Muscle layer of duodenum (tissue), 2 donors: ENCODE results near the gene AP2A2.
"Not testable (repeated sequence)": the region's sequence is repeated elsewhere in the genome, so short reads cannot be mapped to it uniquely, and the experiment has no call there.

ENCODE experiments used
- H3K27ac ChIP-seq: one replicate; pipeline ENCODE4 v1.7.0; 2013; ENCODE audit warnings: mild to moderate bottlenecking, low read length
- H3K27me3 ChIP-seq: one replicate; pipeline ENCODE4 v1.7.0; 2013; ENCODE audit warnings: low read depth, mild to moderate bottlenecking, control low read depth, low read length
- H3K36me3 ChIP-seq, 2 donors: one replicate each; pipeline ENCODE4 v1.7.0; 2013; ENCODE audit warnings: low read length in 2 of 2, control low read depth in 1 of 2, mild to moderate bottlenecking in 1 of 2; ENCODE audit not compliant: insufficient read depth in 2 of 2, control insufficient read depth in 1 of 2
- H3K4me1 ChIP-seq, 2 donors: one replicate each; pipeline ENCODE4 v1.7.0; 2013; ENCODE audit warnings: low read length in 2 of 2, mild to moderate bottlenecking in 2 of 2, control low read depth in 1 of 2, moderate library complexity in 1 of 2; ENCODE audit not compliant: insufficient read depth in 2 of 2, control insufficient read depth in 1 of 2
- H3K4me3 ChIP-seq, 2 donors: one replicate each; pipeline ENCODE4 v1.7.0; 2013; ENCODE audit warnings: low read length in 2 of 2, low read depth in 1 of 2, mild to moderate bottlenecking in 1 of 2
- H3K9me3 ChIP-seq, 2 donors: one replicate each; pipeline ENCODE4 v1.7.0; 2013; ENCODE audit warnings: low read length in 2 of 2, control low read depth in 1 of 2, mild to moderate bottlenecking in 1 of 2; ENCODE audit not compliant: control insufficient read depth in 1 of 2
- donor health status: healthy.

AP2A2 gene

DNA sequence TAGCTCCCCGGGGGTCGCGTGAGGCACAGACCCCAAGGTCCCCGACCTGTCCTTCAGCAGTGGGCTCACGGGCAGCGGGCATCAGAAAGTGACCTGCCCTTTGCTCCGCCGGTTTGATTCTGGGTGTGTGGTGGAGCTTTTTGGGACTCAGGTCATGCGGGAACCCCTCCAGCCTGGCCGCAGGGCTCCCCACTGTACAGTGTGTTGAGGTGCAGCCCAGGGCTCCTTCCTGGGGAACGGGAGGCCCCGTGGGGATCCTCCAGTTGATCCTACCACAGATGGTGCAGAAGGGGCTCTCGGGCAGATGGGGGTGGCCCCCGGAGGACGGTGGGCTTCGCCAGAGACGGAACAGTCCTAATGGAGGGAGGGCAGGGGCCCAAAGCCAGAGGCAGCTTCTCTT, 86.6 kb downstream of the AP2A2 start:
- H3K36me3 ChIP-seq, result peaks cover 30 to 56% of the 10 kb centered on the region in 2 donors
- H3K4me1 ChIP-seq, result no peaks in the 10 kb centered on the region
- H3K4me3 ChIP-seq, result no peak overlapping the region
- no peaks in the 10 kb centered on the region for H3K9me3 ChIP-seq
- H3K27me3 ChIP-seq, result no peaks in the 10 kb centered on the region
- H3K27ac ChIP-seq, result no peak overlapping the region

DNA sequence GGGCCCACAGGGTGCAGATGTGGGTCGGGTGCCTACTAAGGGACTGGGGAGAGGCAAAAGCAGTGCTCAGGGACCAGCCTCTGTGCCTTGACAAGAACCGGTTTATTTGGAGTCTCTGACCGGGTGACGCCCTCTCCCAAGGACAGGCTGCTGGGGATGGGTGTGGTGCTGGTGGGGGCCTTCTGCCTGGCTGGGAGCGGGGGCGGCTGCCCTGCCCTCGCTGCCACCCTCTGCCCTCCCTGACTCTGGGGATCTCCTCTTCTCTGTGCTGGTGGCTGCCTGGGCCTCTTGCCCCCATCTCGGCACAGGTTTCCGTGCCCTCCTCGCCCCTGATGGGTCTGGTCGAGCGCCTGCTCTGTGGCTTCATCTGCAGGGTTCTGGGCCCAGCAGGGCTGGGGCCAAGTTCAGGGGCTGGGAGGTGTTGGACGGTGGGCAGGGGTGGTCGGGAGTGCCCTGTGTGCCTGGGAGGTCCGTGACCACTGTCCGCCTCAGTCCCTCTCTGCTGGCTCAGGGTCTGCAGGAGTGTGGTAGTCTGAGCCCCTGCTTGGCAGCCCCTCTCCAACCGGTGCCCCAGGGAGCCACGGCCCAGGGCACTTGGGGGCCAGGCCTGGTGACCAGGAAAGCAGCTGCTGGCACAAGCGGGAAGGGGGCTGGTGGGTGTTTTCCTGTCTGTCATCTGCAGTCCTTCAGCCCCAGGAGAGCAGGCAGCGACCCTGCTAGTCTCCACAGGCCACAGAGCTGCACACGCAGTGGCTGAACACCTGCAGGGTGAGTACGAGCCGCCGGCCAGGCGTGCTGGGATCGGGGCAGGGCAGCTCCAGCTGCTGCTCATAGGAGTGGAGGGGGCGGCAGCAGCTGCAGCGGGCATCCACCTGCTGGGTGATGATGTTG, 87.3 kb downstream of the AP2A2 start:
- H3K4me1 ChIP-seq, result no peaks in the 10 kb centered on the region
- H3K36me3 ChIP-seq, result peaks cover 27 to 51% of the 10 kb centered on the region in 2 donors
- H3K27me3 ChIP-seq, result no peaks in the 10 kb centered on the region
- no peaks in the 10 kb centered on the region for H3K9me3 ChIP-seq
- H3K27ac ChIP-seq, result no peak overlapping the region
- H3K4me3 ChIP-seq, result no peak overlapping the region

DNA sequence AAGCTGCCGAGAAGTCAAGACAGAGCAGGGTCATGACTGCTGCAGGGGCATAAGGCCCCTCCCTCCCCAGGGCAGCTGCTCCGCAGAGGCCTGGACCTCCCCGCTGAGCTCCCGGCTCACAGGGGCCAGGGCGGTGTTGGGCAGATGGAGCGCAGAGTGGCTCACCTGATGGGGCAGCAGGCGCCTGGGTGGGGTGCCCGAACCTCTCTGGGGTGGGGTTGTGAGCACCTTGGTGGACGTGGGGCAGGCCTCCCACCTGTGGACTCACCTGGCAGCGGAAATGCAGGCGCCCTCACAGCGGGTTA, 87.9 kb downstream of the AP2A2 start:
- no peak overlapping the region for H3K4me3 ChIP-seq
- no peak overlapping the region for H3K27ac ChIP-seq
- H3K4me1 ChIP-seq, result no peaks in the 10 kb centered on the region
- no peaks in the 10 kb centered on the region for H3K27me3 ChIP-seq
- peaks cover 24 to 45% of the 10 kb centered on the region in 2 donors for H3K36me3 ChIP-seq
- H3K9me3 ChIP-seq, result no peaks in the 10 kb centered on the region

DNA sequence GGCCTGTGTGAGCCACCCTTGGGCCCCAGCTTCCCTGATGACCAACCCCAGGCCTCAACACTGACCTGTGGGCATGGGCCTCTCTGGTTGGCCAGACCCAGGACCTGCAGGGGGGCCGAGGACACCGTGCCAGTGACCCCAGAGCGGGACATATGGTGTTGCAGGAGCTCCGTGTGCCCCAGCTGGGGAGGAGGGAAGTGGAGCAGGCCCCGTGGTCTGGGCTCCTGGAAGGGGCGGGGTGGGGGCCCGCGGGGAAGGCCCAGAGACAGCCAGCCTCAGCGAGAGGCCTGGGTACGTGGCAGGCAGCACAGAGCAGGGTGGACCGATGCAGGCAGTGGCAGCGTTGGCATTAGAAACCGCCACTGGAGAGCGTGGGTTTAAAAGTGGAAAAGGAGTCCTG, 88.6 kb downstream of the AP2A2 start:
- no peaks in the 10 kb centered on the region for H3K27me3 ChIP-seq
- H3K9me3 ChIP-seq, result no peaks in the 10 kb centered on the region
- no peak overlapping the region for H3K4me3 ChIP-seq
- H3K36me3 ChIP-seq, result peaks cover 17 to 38% of the 10 kb centered on the region in 2 donors
- no peak overlapping the region for H3K27ac ChIP-seq
- H3K4me1 ChIP-seq, result no peaks in the 10 kb centered on the region

DNA sequence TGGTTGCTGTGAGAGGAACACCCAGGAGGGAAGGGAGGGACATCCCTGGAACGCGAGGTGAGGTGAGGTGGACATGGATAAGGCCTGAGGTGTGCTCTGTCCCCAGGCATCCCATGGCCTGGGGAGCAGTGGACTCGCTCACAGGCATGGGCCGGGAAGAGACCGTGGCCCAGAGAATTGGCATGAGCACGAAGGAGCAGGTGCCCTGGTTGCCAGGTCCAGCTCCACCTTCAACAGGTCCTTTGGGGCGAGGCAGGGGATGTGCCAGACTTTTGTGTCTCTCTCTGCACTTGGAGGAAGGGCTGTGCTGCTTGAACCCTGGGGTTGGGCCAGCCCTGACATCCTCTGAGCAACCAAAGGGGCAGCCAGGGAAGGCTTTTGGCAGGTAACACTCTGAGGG, 89.4 kb downstream of the AP2A2 start:
- Histone ChIP-seq H3K27me3 (no peaks in the 10 kb centered on the region), H3K36me3 (peaks cover 11 to 30% of the 10 kb centered on the region in 2 donors), H3K4me3 (no peak overlapping the region), H3K9me3 (no peaks in the 10 kb centered on the region), H3K27ac (no peak overlapping the region), H3K4me1 (no peaks in the 10 kb centered on the region)

DNA sequence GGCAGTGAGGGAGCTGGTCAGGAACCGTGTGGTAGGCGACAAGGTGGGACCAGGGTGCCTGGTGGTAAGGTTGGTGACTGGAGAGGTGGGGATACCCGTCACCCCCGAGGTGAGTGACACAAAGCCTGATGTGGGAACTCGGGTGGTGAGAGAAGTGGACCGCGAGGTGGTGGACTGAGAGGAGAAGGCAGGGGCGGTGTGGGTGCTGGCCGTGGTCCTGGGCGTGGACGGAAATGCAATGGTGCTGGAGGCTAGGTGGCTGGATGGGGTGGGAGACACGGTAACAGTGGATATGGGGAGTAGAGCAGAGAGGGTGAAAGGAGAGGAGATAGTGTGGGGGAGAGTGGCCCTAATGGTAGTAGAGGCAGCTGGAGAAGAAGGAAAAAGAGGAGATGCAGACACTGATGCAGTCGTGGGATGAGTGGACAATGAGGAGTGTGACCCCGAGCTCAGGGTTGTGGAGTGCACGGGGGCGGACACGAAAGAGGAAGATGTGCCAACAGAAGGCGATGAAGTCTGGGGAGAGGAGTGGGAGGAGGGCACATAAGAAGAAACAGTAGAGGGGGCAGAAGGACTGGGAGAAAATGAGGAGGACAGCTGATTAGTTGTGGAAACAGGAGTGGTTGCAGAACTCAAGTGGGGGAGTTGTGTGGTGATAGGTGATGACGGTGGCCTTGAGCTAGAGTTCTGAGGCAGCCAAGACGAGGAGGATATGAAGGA, 90.3 kb downstream of the AP2A2 start:
- no peaks in the 10 kb centered on the region for H3K27me3 ChIP-seq

DNA sequence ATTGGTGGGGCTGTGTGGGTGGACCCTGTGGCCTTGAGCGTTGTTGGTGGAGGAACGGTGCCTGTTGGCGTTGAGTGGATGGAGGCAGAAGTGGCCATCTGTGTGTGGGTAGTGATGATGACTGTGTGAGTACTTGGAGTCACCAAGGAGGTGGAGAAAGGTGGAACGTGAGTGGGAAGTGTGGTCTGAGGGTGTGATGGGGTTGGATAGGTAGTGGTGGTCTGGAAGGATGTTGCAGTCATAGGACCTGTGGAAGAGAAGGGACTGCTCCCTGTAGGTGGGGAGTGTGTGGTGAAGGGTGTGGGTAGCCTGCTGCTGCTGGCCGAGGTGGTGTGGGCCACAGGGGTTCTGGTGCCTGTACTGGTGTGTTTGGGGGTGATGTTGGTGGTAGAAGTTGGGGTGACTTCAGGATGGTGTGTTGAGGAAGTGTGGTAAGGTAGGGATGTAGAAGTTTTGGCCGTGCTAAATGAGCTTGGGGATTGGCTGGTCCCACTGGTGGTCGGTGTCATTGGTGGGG, 91.0 kb downstream of the AP2A2 start:
- not testable (repeated sequence) for H3K9me3 ChIP-seq, H3K4me1 ChIP-seq, H3K27ac ChIP-seq, H3K4me3 ChIP-seq, H3K27me3 ChIP-seq
- H3K36me3 ChIP-seq, result peaks cover 0 to 14% of the 10 kb centered on the region in 2 donors

More for the DNA sequence above, 90.3 kb downstream of the AP2A2 start:
- Histone ChIP-seq H3K4me1 (no peaks in the 10 kb centered on the region), H3K36me3 (peaks cover 3 to 21% of the 10 kb centered on the region in 2 donors), H3K27ac (no peak overlapping the region), H3K4me3 (no peak overlapping the region), H3K9me3 (no peaks in the 10 kb centered on the region)

DNA sequence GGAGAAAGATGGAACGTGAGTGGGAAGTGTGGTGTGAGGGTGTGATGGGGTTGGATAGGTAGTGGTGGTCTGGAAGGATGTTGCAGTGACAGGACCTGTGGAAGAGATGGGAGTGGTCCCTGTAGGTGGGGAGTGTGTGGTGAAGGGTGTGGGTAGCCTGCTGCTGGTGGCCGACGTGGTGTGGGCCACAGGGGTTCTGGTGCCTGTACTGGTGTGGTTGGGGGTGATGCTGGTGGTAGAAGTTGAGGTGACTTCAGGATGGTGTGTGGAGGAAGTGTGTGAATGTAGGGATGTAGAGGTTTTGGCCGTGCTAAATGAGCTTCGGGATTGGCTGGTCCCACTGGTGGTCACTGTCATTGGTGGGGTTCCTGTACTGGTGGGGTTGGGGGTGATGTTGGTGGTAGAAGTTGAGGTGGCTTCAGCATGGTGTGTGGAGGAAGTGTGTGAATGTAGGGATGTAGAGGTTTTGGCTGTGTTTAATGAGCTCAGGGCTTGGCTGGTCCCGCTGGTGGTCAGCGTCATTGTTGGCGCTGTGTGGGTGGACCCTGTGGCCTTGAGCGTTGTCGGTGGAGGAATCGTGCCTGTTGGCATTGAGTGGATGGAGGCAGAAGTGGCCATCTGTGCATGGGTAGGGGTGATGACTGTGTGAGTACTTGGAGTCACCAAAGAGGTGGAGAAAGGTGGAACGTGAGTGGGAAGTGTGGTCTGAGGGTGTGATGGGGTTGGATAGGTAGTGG, 91.8 kb downstream of the AP2A2 start:
- Histone ChIP-seq H3K4me3 (no peak overlapping the region), H3K36me3 (peaks cover 0 to 6% of the 10 kb centered on the region in 2 donors), H3K27me3 (no peaks in the 10 kb centered on the region), H3K27ac (no peak overlapping the region), H3K4me1 (no peaks in the 10 kb centered on the region), H3K9me3 (no peaks in the 10 kb centered on the region)

DNA sequence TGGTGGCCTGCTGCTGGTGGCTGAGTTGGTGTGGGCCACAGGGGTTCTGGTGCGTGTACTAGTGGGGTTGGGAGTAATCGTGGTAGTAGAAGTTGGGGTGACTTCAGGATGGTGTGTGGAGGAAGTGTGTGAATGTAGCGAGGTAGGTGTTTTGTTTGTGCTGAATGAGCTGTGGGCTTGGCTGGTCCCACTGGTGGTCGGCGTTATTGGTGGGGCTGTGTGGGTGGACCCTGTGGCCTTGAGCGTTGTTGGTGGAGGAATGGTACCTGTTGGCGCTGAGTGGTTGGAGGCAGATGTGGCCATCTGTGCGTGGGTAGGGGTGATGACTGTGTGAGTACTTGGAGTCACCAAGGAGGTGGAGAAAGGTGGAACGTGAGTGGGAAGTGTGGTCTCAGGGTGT, 92.4 kb downstream of the AP2A2 start:
- Histone ChIP-seq H3K27ac (no peak overlapping the region), H3K36me3 (no peaks in the 10 kb centered on the region), H3K9me3 (no peaks in the 10 kb centered on the region), H3K4me1 (no peaks in the 10 kb centered on the region), H3K4me3 (no peak overlapping the region), H3K27me3 (no peaks in the 10 kb centered on the region)

DNA sequence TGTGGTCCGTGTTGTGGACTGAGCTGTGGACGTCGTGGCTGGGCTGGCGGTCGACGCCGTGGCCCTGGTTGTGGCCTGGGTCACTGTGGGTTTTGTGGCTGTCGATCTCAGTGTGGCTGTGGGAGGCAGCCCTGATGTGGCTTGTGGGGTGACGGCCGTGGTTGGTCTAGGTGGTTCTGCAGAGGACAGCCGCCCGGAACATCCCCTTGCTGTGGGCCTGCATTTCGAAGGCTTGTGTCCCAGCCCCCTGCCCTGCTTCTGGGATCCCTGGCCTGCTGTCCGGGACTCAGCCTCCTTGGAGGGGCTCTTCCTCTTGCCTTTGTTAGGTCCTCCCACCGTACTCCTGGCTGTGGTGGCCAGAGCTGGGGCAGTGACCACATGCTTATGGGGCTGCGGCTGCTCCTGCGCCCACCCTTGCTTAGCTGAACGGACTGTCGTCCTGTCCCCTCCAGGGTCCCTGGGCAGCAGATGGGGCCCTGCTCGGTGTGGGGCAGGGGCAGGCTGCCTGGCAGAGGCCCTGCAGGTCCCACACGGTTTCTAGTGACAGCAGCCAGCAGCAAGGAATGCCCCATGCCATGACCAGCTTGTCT, 93.7 kb downstream of the AP2A2 start:
- H3K4me3 ChIP-seq, result no peak overlapping the region
- H3K36me3 ChIP-seq, result no peaks in the 10 kb centered on the region
- H3K27ac ChIP-seq, result no peak overlapping the region
- H3K9me3 ChIP-seq, result no peaks in the 10 kb centered on the region
- H3K4me1 ChIP-seq, result no peaks in the 10 kb centered on the region
- H3K27me3 ChIP-seq, result no peaks in the 10 kb centered on the region
